Right hindlimb (tissue), 1 donor: ENCODE data around the gene NREP.

Experiments
- DNase-seq: peaks from one replicate; pipeline ENCODE4 v3.0.0-alpha.2; 2018

NREP gene

DNA sequence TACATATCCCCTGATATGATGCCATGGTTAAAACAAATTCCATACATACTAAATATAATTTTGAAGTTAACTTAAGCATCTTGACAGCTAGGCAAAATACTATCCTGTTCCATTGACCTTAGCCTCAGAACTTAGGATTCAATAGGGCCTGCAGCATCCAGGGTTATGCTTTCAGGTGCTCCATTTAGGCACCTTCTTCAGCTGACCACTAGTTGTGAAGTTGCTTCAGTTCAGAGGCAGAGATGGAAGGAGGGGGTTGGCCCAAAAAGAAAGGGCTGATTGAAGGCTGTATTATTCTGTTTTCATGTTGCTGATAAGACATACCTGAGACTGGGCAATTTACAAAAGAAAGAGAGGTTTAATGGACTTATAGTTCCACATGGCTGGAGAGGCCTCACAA is 7.0 kb upstream of the NREP start:
- DNase-seq = no peak

DNA sequence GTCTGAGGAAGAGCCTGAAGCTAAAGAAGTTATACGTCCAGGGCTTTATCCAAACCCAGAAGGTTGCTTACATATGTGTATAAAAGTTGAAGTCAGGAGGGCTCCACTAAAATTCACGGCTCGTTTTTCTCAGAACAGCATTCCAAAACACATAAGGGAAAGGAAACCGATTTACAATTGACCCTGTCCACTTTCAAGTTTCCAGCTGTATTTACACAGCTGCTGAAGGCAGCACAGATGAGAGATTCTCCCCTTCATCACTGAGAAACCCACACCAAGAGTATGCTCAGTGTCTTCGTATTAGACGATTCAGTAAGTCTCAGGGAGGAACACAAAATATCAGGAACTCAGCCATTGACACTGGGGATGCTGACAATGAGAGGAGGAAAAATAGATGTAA is 5.9 kb upstream of the NREP start:
- peak; percentile 67 for DNase-seq

DNA sequence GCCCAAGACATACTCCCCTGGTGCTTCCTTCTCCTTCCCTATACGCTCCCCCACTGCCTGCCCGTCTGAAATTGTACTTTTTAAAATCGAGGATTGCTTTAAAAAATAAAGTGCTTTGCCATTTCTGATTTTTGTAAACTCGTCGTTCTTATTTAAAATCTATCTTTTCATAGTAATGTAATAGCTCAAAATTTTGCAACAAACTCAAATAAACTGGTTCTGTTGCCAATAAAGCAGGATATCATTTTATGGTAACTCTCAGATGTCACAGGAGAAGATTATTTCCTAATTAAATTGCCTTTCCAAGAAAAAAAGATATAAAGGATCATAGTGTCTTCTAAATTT is 1.3 kb upstream of the NREP start:
- DNase-seq = no peak

DNA sequence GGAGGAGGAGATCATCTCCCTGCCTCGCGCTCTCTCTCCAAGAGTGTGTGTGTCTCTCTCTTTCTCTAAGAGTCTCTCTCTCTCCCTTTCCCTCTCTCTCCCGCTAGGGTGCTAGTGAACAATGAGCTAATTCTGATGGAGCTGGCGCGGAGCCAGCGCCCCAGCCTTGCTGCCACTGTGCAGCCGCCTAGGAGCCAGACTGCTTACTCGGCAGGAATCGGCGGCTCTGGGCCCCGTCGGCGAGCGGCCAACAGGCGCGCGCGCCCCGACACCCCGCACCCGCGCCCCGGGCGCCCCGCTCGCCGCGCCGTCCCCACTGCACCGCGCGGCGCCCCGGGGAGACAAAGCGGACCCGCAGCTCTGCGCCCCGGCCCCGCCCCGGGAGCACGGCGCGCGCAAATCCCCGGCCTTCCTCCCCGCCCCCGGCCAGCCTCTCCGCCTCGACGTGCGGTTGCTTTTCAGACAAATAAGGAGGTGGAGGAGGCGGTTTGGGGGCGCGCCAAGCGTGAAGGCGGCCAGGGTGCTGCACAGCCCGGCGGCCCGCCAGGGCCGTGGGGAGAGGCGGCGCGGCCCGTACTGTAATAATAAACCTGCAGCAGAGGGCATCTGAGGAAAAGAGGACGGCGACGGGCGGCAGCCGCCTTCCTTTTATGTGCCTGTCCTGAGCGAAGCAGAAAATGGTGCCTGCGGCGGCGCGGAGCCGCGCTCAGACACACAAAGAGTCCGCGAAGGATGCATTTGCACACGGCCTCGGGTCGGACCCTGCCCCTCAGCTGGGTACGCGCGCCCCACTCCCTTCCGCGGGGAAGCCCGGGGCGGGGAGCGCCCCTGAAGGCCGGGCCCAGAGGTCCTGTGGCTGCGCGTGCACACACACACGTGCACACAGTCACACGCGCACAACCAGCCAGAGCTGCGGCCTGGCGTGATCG is 625 bp upstream of the NREP start:
- DNase-seq = peak; percentile 96

DNA sequence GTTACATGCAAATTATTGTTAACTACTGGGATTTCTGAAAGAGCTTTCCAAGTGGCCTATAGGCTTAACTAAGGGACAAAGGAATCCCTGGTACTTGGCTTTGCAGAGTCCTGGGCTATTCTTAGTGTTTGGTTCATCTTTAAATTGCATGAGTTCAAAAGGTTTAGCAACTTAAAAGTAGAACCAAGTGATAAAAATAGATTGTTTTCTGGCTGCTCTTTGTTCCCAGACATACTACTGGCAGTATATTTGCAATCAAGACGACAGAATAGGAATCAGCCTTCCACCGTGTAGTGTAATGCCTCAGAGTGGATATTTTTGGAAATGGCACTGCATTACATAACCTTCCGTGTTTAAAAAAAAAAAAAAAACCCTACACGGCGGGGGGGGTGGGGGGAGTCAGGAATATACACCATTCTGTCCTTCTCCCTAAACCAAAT is 1.0 kb downstream of the NREP start:
- DNase-seq = peak; percentile 45

GRCh38 chr5:111755345-111755941 is 1.6 kb downstream of the NREP start:
- DNase-seq = no peak

- DNase-seq = no peak
Measured at GRCh38 chr5:111753884-111754589, 3.0 kb downstream of the NREP start.

- no peak for DNase-seq
Measured at GRCh38 chr5:111752426-111752965, 4.5 kb downstream of the NREP start.

- DNase-seq = no peak
Measured at GRCh38 chr5:111749303-111750026, 7.5 kb downstream of the NREP start.

GRCh38 chr5:111748304-111748763 is 8.7 kb downstream of the NREP start:
- DNase-seq = no peak

- no peak for DNase-seq
Measured at GRCh38 chr5:111747337-111747736, 9.7 kb downstream of the NREP start.

GRCh38 chr5:111746791-111747190 is 10.2 kb downstream of the NREP start:
- peak; percentile 24 for DNase-seq

- no peak for DNase-seq
Measured at GRCh38 chr5:111745075-111745739, 11.8 kb downstream of the NREP start.

DNA sequence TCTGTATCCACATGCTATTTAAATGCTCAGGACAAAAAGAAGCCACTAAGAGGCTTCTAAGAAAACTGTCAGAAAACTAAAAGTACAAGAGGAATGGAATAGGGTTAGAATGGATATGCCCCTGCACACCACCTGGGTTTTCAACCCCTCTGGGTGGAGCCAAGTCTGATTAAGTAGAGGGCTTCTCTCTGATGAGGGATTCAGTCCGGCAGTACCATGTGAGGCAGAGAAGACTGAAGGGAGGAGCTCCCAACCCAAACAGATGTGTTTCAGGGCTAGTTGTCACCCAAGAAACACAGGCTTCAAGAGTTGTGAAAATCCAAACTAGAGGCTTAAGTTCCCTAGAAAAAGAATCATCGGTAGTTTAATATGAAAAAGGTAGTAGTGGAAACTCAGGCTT is 12.5 kb downstream of the NREP start:
- no peak for DNase-seq

DNA sequence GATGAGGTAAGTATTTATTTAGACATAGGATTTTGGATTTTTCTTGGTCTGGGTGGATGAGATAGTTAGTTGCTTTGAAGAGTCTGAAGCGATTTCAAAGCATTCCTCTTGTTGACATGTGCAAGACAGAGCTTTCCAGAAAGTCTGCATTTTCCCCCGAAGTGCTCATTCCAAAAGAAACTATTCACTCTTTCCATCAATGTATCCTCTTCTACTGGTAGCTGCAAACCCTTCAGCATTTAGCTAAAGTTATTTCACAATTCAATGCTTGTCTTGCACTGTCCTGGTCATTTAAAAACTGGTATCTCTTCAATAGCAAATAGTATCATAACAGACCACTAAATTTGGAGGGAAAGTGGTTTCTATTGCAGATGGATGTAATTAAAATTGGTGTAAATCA is 13.0 kb downstream of the NREP start:
- DNase-seq = no peak

- DNase-seq = no peak
Measured at GRCh38 chr5:111743512-111743911, 13.5 kb downstream of the NREP start.

DNA sequence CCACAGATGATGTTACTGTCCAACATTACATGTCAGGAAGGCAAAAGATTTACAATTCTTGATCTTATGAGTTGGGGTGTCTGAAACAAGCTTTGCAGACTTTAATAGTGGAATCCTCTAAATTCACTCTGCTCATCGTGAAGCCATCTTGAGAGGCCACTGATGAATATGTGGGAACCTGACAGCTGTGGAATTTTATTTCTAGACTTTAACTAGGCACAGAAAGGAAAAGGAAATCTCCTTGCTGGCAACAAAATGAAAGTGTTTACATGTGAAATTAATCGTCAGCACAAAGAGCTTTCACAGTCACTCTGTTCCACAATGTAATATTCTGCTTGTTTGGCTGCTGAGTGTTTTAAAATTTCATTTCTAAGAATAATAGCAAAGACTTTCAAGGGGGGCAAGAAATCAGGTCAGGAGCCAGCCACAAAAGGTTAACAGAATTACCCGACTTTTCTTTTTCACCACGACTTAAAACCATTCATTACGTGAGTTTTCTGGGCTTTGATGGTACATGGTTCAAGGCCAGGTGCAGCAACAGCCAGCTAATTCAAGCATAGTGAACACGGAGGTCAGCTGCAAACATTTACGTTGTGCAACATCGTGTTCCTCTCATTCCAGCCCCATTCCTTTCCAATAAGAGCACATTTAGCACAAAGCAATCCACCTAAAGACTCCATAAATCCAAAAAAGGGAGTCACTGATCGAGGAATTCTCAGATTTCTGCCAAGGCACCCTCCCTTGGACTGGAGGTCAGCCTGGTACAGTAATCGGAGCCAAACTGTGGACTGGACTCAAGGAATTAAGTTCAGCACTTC is 14.6 kb downstream of the NREP start:
- DNase-seq = peak; percentile 81

GRCh38 chr5:111741278-111741677 is 15.7 kb downstream of the NREP start:
- DNase-seq = no peak

GRCh38 chr5:111739416-111739815 is 17.6 kb downstream of the NREP start:
- DNase-seq = no peak

DNA sequence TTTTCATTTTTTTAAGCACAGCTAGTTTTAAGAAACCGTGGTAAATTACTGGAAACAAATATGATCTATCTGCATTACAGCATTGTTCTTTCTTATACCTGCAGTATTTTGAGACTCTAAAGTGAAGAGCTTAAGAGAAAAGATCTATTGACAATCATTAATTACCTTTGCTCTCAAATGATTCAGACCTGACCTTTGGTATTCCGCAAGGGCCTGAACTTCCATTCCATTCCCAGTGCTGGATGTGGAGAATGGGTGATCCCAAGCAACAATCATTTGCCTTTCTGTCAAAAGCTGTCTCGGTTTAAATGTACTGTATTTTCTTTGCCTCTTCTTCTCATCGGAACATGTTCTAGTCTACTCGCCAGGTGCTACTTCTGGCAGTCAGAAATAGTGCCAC is 18.9 kb downstream of the NREP start:
- no peak for DNase-seq

DNA sequence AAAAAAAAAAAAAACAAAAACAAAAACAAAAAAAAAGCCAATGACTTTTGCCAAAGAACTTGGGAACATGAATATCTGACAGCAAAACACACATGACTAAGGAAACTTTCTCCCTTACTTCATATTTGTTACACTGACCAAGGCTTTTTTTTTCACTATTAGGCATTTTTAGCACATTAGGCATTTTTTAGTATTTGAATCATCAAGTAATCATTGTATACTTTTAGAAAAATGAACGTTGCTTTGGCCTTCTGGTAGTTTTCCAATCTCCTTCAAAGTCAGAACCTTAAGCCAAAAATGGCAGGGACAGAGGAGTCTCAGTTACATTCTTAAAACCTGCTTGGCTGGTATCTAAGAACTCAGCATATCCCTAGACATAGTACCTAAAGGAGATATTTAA is 19.3 kb downstream of the NREP start:
- DNase-seq = no peak
